ENCODE results near the gene PCDHGA1. TPM values are rescaled to one million over a fixed set of nuclear protein-coding genes. Genes with fewer than 3 reads are reported as not detected.

The PCDHGA1 gene
- total and polyA plus RNA-seq, 2 of the 4 experiments (the other 2 are of a cell fraction), result 0.90 to 0.92 TPM

DNA sequence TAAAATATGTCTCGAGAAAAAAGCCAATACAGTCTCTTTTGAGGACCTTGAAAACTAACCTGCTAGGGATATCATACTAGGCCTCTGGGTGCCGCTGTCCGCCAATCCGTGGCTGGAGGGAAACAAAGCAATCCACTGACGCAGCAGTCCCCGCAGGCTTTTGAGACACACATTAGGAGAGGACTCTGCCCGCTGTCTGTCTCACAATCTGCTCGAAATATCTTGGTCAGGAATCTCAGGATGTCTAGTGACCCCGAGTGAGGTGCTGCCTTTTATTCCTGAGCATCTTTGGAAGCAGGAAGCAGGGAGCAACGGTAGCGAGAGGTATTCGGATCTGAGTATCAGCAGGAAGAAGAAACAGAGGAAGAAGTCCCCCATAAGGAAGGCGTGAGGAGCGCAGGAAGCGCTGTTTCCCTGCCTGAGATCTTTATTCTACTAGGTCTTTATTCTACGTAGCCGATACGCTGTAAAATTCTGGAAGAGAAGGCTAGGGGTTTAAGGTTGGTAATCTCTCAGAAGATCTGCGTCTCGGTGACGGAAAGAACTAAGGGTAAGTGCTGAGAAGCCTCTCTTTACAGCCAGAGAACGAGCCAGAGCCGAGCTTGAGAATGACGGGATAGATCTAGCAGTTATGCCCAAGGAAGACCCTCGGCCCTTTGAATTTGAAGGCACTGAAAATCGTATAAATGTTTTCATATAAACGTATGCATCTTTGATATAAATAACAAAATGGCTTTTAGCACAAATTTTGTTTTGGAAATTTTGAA, 4.0 kb upstream of the PCDHGA1 start:
- H4K8ac ChIP-seq (ENCODE audit: low read depth in 2 of 2, low read length in 2 of 2), result peak overlapping the region; percentile 47 to 94
- peak overlapping the region; percentile 95 for H2AFZ ChIP-seq (replicated peaks; ENCODE audit: low read length, poor library complexity)
- H2AK9ac ChIP-seq (replicated peaks; ENCODE audit: low read depth, low read length, poor library complexity), result no peak overlapping the region
- H3K27me3 ChIP-seq (ENCODE audit: control insufficient read depth, insufficient read depth, low read length), result no peaks in the 10 kb centered on the region
- ChIA-PET POLR2A (ENCODE audit: unreplicated experiment) (no interaction called here), CTCF (interaction anchor here (0.6 to 1.1 kb wide), 5 partner anchors 11 to 234 kb away, joined by 3 to 4 read pairs (median 3); no protein-coding TSS in a partner anchor)
- ATAC-seq (ENCODE audit: low read depth), result peak; percentile 98
- H2BK20ac ChIP-seq (ENCODE audit: low read depth, low read length), result 0 out of 2 replicates have a peak overlapping the region, but pooled peaks have one; percentile 6
- peak overlapping the region; percentile 89 for H2BK120ac ChIP-seq (ENCODE audit: low read depth, low read length)
- peaks cover 15% of the 10 kb centered on the region; the same call in 1 of the 2 replicates for H3K9me3 ChIP-seq (ENCODE audit: control insufficient read depth, insufficient read depth, low read length)
- H2BK15ac ChIP-seq (ENCODE audit: low read depth, low read length), result no peak overlapping the region; the same call in 2 of the 3 replicates
- dilution Hi-C loops (cut with HindIII; ENCODE audit: low sequenced_read_pairs, unreplicated experiment) (no loop called here), intact Hi-C loops (cut with micrococcal nuclease) (loop anchor here (1.0 to 5.0 kb wide), 3 partner anchors 36 to 238 kb away; partner anchors contain the start of genes PCDHGA10 and PCDHGA5), in situ Hi-C loops (cut with MboI; ENCODE audit: low sequenced_read_pairs) (loop anchor here (5.0 kb wide), 1 partner anchor 236 kb away; no protein-coding TSS in a partner anchor)
- H3K27ac ChIP-seq (ENCODE audit: insufficient read depth, low read length), result peak overlapping the region; percentile 96
- no peaks in the 10 kb centered on the region for H4K20me1 ChIP-seq (ENCODE audit: insufficient read depth, low read length)
- no TSS peak for BruUV-seq (replicated peaks)
- 8% methylated on average over 12 of the region's 27 CpGs; no CpG with 5 or more reads in 1 of the 2 experiments for WGBS, 2 experiments (ENCODE audit: extremely low coverage in 2 of 2, insufficient read length in 1 of 2)
- H3K79me1 ChIP-seq (ENCODE audit: low read depth in 1 of 2, low read length in 2 of 2), result no peaks in the 10 kb centered on the region; a peak in 1 of 4 replicates
- peak overlapping the region; percentile 97 for H3K4me2 ChIP-seq (ENCODE audit: low read depth, low read length)
- H3K9me1 ChIP-seq (ENCODE audit: insufficient read depth, low read length), result no peaks in the 10 kb centered on the region
- H4K5ac ChIP-seq (ENCODE audit: low read depth, low read length), result peak overlapping the region; percentile 99
- peak overlapping the region; percentile 100 for H3K9ac ChIP-seq (ENCODE audit: low read depth, low read length)
- H3K4me1 ChIP-seq (ENCODE audit: control insufficient read depth, insufficient read depth, low read length), result no peaks in the 10 kb centered on the region
- H2BK5ac ChIP-seq (ENCODE audit: low read depth, low read length, poor library complexity, severe bottlenecking), result peak overlapping the region; percentile 87
- peak overlapping the region; percentile 98 for H3K18ac ChIP-seq (ENCODE audit: low read depth, low read length)
- H3K4me3 ChIP-seq (ENCODE audit: insufficient read depth, low read depth, low read length), result peak overlapping the region; percentile 85
- H2AK5ac ChIP-seq (ENCODE audit: low read depth, low read length), result no peak overlapping the region
- H3K56ac ChIP-seq (ENCODE audit: extremely low read depth, insufficient read depth, low read length), result peak overlapping the region; percentile 88
- DNase-seq, result peak; percentile 82
- H3K36me3 ChIP-seq (ENCODE audit: control insufficient read depth, insufficient read depth, low read length), result peaks cover 2% of the 10 kb centered on the region
- H3K4ac ChIP-seq (ENCODE audit: low read depth, low read length), result peak overlapping the region; percentile 96
- peak overlapping the region; percentile 85 for H3K23ac ChIP-seq (ENCODE audit: low read depth, low read length)
- peak overlapping the region; percentile 98 for H3K14ac ChIP-seq (replicated peaks; ENCODE audit: low read depth, low read length)
- peak overlapping the region; percentile 84 for H4K91ac ChIP-seq (ENCODE audit: insufficient read depth, low read depth, low read length)
- TF ChIP-seq POLR2A (IDR thresholded peaks at IDR 0.05; ENCODE audit: low read depth, low read length), result peak; percentile 53; the same call in 1 of the 2 replicates
- no peak for TF ChIP-seq CHD1 (IDR thresholded peaks at IDR 0.05; ENCODE audit: low read depth, low read length)
- TF ChIP-seq MAZ (IDR thresholded peaks at IDR 0.05; ENCODE audit: borderline replicate concordance, low read depth, low read length), result no peak
- TF ChIP-seq BHLHE40 (IDR thresholded peaks at IDR 0.05; ENCODE audit: low read depth, low read length), result no peak
- TF ChIP-seq RFX5 (IDR thresholded peaks at IDR 0.05; ENCODE audit: low read depth, low read length), result no peak
- TF ChIP-seq CEBPB (IDR thresholded peaks at IDR 0.05; ENCODE audit: low read depth, low read length), result no peak
- no peak for TF ChIP-seq NFE2L2 (IDR thresholded peaks at IDR 0.05; ENCODE audit: low read depth, low read length)
- TF ChIP-seq MAFK (IDR thresholded peaks at IDR 0.05; ENCODE audit: low read depth, low read length), result peak; percentile 48; the same call in 1 of the 2 replicates
- TF ChIP-seq RAD21 (IDR thresholded peaks at IDR 0.05; ENCODE audit: low read length), result peak; percentile 64
- TF ChIP-seq, protein P1, sequence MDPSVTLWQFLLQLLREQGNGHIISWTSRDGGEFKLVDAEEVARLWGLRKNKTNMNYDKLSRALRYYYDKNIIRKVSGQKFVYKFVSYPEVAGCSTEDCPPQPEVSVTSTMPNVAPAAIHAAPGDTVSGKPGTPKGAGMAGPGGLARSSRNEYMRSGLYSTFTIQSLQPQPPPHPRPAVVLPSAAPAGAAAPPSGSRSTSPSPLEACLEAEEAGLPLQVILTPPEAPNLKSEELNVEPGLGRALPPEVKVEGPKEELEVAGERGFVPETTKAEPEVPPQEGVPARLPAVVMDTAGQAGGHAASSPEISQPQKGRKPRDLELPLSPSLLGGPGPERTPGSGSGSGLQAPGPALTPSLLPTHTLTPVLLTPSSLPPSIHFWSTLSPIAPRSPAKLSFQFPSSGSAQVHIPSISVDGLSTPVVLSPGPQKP (IDR thresholded peaks at IDR 0.05; ENCODE audit: borderline replicate concordance, low read depth, low read length), result no peak
- TF ChIP-seq MXI1 (IDR thresholded peaks at IDR 0.05; ENCODE audit: borderline replicate concordance, low read depth, low read length), result no peak
- TF ChIP-seq RCOR1 (IDR thresholded peaks at IDR 0.05; ENCODE audit: insufficient replicate concordance, low read length), result no peak
- TF ChIP-seq SMC3 (IDR thresholded peaks at IDR 0.05; ENCODE audit: low read depth, low read length), result peak; percentile 37
- TF ChIP-seq, protein P2, sequence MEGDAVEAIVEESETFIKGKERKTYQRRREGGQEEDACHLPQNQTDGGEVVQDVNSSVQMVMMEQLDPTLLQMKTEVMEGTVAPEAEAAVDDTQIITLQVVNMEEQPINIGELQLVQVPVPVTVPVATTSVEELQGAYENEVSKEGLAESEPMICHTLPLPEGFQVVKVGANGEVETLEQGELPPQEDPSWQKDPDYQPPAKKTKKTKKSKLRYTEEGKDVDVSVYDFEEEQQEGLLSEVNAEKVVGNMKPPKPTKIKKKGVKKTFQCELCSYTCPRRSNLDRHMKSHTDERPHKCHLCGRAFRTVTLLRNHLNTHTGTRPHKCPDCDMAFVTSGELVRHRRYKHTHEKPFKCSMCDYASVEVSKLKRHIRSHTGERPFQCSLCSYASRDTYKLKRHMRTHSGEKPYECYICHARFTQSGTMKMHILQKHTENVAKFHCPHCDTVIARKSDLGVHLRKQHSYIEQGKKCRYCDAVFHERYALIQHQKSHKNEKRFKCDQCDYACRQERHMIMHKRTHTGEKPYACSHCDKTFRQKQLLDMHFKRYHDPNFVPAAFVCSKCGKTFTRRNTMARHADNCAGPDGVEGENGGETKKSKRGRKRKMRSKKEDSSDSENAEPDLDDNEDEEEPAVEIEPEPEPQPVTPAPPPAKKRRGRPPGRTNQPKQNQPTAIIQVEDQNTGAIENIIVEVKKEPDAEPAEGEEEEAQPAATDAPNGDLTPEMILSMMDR (conservative IDR thresholded peaks at IDR 0.05; ENCODE audit: low read depth, low read length), result peak; percentile 81
